Measurements from ENCODE around the gene PAAF1. TPM values are rescaled to one million over a fixed set of nuclear protein-coding genes. Genes with fewer than 3 reads are reported as not detected.

The PAAF1 gene
- total and polyA plus RNA-seq, 2 experiments from 2014 or later = 13.6 to 18.1 TPM

- TF ChIP-seq ZNF462 (CRISPR knock-in tag; IDR thresholded peaks at IDR 0.05) (no peak), NANOG (IDR thresholded peaks at IDR 0.05; ENCODE audit: borderline replicate concordance) (no peak), STAT1 (IDR thresholded peaks at IDR 0.05; ENCODE audit: unreplicated experiment) (no peak), EZH2phosphoT487 (IDR thresholded peaks at IDR 0.05; ENCODE audit: unreplicated experiment) (no peak), CREB1 (CRISPR knock-in tag; IDR thresholded peaks at IDR 0.05; ENCODE audit: low read depth) (no peak), ETS1 (IDR thresholded peaks at IDR 0.05) (no peak)
These were observed 3.9 kb upstream of the PAAF1 start (continued) for GRCh38 chr11:73872749-73873357.

GRCh38 chr11:73875380-73875779 lies 1.4 kb upstream of the PAAF1 start:
- H3K27me3 ChIP-seq (ENCODE audit: insufficient read depth) = no peaks in the 10 kb centered on the region
- peak overlapping the region; percentile 90 for H3K4me3 ChIP-seq
- peak overlapping the region; percentile 97 for H3K27ac Mint-ChIP-seq
- no peak for ATAC-seq
- H3K27me3 Mint-ChIP-seq (ENCODE audit: insufficient read depth, low read depth, poor library complexity) = peaks cover 12% of the 10 kb centered on the region
- no peak for DNase-seq (ENCODE audit: low spot score)
- H2AFZ ChIP-seq = no peak overlapping the region
- H3K36me3 ChIP-seq (ENCODE audit: insufficient read depth) = peaks cover 21% of the 10 kb centered on the region
- H3K4me3 Mint-ChIP-seq = peak overlapping the region; percentile 93
- peaks cover 17% of the 10 kb centered on the region for H3F3A ChIP-seq (replicated peaks; ENCODE audit: low read depth)
- peaks cover 42% of the 10 kb centered on the region for H3K79me2 ChIP-seq (replicated peaks; ENCODE audit: insufficient read depth)
- peak overlapping the region; percentile 98 for H3K27ac ChIP-seq (ENCODE audit: low read depth)
- no peaks in the 10 kb centered on the region for H3K9me2 ChIP-seq (ENCODE audit: insufficient read depth)
- peaks cover 37% of the 10 kb centered on the region for H3K4me1 ChIP-seq (ENCODE audit: insufficient read depth)
- H4K20me1 ChIP-seq (replicated peaks; ENCODE audit: insufficient read depth) = peaks cover 14% of the 10 kb centered on the region
- peaks cover 23% of the 10 kb centered on the region for H3K4me1 Mint-ChIP-seq
- peaks cover 58% of the 10 kb centered on the region for H3K36me3 Mint-ChIP-seq (ENCODE audit: low read depth)
- H3K9me3 Mint-ChIP-seq = no peaks in the 10 kb centered on the region
- H3K4me2 ChIP-seq = peak overlapping the region; percentile 91
- no peak for TF ChIP-seq ZNF114 (CRISPR knock-in tag; IDR thresholded peaks at IDR 0.05)
- no peak for TF ChIP-seq ZNF462 (CRISPR knock-in tag; IDR thresholded peaks at IDR 0.05)
- no peak for TF ChIP-seq ZNF331 (CRISPR knock-in tag; IDR thresholded peaks at IDR 0.05; ENCODE audit: low read depth)
- no peak for TF ChIP-seq EZH2 (IDR thresholded peaks at IDR 0.05; ENCODE audit: low read depth, unreplicated experiment)
